ENCODE measurements around the gene CT55. TPM values are rescaled to one million over a fixed set of nuclear protein-coding genes. Genes with fewer than 3 reads are reported as not detected.
A peak's percentile ranks its signal among the peaks of the same experiment; 100 is the strongest.

Gene CT55
- total RNA-seq, 1 experiment from 2014 or later, result not detected

- Mint-ChIP-seq H3K4me3 (ENCODE audit: unreplicated experiment) (no peak overlapping the region), H3K36me3 (ENCODE audit: insufficient read depth, unreplicated experiment) (no peaks in the 10 kb centered on the region), H3K27me3 (ENCODE audit: insufficient read depth, unreplicated experiment) (peaks cover 5% of the 10 kb centered on the region), H3K4me1 (ENCODE audit: low read depth, unreplicated experiment) (no peaks in the 10 kb centered on the region), H3K27ac (ENCODE audit: unreplicated experiment) (no peak overlapping the region), H3K9me3 (ENCODE audit: unreplicated experiment) (no peaks in the 10 kb centered on the region)
- H3K9me3 ChIP-seq, result no peaks in the 10 kb centered on the region
- POLR2A ChIA-PET, result no interaction called here
- BruUV-seq (replicated peaks), result no TSS peak
- no peak overlapping the region for H3K4me3 ChIP-seq (ENCODE audit: low read depth, low read length)
- CTCF ChIA-PET, result interaction anchor here (0.6 to 2.2 kb wide), 3 partner anchors 59 to 236 kb away, joined by 3 to 15 read pairs (median 3); partner anchors contain the start of gene CT55
- H3K4me1 ChIP-seq, result no peaks in the 10 kb centered on the region
- peak in 1 of 2 experiments; percentile 46 for DNase-seq
- H3K36me3 ChIP-seq (ENCODE audit: control insufficient read depth, insufficient read depth, low read length), result no peaks in the 10 kb centered on the region
- TF ChIP-seq, protein P1, sequence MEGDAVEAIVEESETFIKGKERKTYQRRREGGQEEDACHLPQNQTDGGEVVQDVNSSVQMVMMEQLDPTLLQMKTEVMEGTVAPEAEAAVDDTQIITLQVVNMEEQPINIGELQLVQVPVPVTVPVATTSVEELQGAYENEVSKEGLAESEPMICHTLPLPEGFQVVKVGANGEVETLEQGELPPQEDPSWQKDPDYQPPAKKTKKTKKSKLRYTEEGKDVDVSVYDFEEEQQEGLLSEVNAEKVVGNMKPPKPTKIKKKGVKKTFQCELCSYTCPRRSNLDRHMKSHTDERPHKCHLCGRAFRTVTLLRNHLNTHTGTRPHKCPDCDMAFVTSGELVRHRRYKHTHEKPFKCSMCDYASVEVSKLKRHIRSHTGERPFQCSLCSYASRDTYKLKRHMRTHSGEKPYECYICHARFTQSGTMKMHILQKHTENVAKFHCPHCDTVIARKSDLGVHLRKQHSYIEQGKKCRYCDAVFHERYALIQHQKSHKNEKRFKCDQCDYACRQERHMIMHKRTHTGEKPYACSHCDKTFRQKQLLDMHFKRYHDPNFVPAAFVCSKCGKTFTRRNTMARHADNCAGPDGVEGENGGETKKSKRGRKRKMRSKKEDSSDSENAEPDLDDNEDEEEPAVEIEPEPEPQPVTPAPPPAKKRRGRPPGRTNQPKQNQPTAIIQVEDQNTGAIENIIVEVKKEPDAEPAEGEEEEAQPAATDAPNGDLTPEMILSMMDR (IDR thresholded peaks at IDR 0.05; ENCODE audit: insufficient read depth in 1 of 2, low read depth in 1 of 2, low read length in 1 of 2, severe bottlenecking in 1 of 2, unreplicated experiment in 1 of 2), result peak; percentile 61 to 66
- no peaks in the 10 kb centered on the region for H3K27me3 ChIP-seq (replicated peaks; ENCODE audit: control insufficient read depth, insufficient read depth, low read length)
- intact Hi-C loops (cut with micrococcal nuclease; ENCODE audit: unreplicated experiment), result loop anchor here (10.0 kb wide), 1 partner anchor 363 kb away; no protein-coding TSS in a partner anchor
Measured at GRCh38 chrX:135112096-135112729, 59.0 kb downstream of the CT55 start.

- Mint-ChIP-seq H3K4me1 (ENCODE audit: low read depth, unreplicated experiment) (no peaks in the 10 kb centered on the region), H3K4me3 (ENCODE audit: unreplicated experiment) (no peak overlapping the region), H3K27me3 (ENCODE audit: insufficient read depth, unreplicated experiment) (peaks cover 5% of the 10 kb centered on the region), H3K9me3 (ENCODE audit: unreplicated experiment) (no peaks in the 10 kb centered on the region), H3K36me3 (ENCODE audit: insufficient read depth, unreplicated experiment) (no peaks in the 10 kb centered on the region), H3K27ac (ENCODE audit: unreplicated experiment) (no peak overlapping the region)
- Histone ChIP-seq H3K9me3 (no peaks in the 10 kb centered on the region), H3K27me3 (replicated peaks; ENCODE audit: control insufficient read depth, insufficient read depth, low read length) (no peaks in the 10 kb centered on the region), H3K4me1 (no peaks in the 10 kb centered on the region), H3K36me3 (ENCODE audit: control insufficient read depth, insufficient read depth, low read length) (no peaks in the 10 kb centered on the region), H3K4me3 (ENCODE audit: low read depth, low read length) (no peak overlapping the region)
- DNase-seq, result no peak
- BruUV-seq (replicated peaks), result no TSS peak
- CTCF ChIA-PET, result no interaction called here
- TF ChIP-seq, protein P1 (IDR thresholded peaks at IDR 0.05; ENCODE audit: insufficient read depth in 1 of 2, low read depth in 1 of 2, low read length in 1 of 2, severe bottlenecking in 1 of 2, unreplicated experiment in 1 of 2), result no peak
- intact Hi-C loops (cut with micrococcal nuclease; ENCODE audit: unreplicated experiment), result no loop called here
- POLR2A ChIA-PET, result no interaction called here
Measured at GRCh38 chrX:135109554-135109953, 61.6 kb downstream of the CT55 start.

Other genes starting within 250 kb of the CT55 start
- 6.0 and 7.9 TPM in 2 replicates for gene SMIM10, start 180.4 kb downstream of the CT55 start, total RNA-seq (2022)
- 15.5 and 16.1 TPM in 2 replicates for gene RTL8B, start 148.9 kb downstream of the CT55 start, total RNA-seq (2022)
- gene RTL8C, start 139.0 kb downstream of the CT55 start, total RNA-seq (2022), result 61.5 and 64.6 TPM in 2 replicates
- gene RTL8A, start 119.3 kb downstream of the CT55 start, total RNA-seq (2022), result 52.3 and 55.2 TPM in 2 replicates
- gene SMIM10L2B, start 72.7 kb downstream of the CT55 start, total RNA-seq (2022), result 0.42 and 0.79 TPM in 2 replicates
- gene ETDB, start 50.9 kb downstream of the CT55 start, total RNA-seq (2022), result not detected in 2 replicates
- not detected in 2 replicates for gene ETDA, start 80.7 kb upstream of the CT55 start, total RNA-seq (2022)
- not detected in 2 replicates for gene ETDC, start 138.1 kb upstream of the CT55 start, total RNA-seq (2022)
- gene ZNF75D, start 172.7 kb upstream of the CT55 start, total RNA-seq (2022), result 6.9 and 7.1 TPM in 2 replicates
- 3.6 and 4.0 TPM in 2 replicates for gene ZNF449, start 173.4 kb upstream of the CT55 start, total RNA-seq (2022)